ENCODE measurements around the gene PEX6. TPM values are rescaled to one million over a fixed set of nuclear protein-coding genes. Genes with fewer than 3 reads are reported as not detected.

PEX6 gene
- total RNA-seq, 1 donor from 2014 or later = 22.3 TPM

DNA sequence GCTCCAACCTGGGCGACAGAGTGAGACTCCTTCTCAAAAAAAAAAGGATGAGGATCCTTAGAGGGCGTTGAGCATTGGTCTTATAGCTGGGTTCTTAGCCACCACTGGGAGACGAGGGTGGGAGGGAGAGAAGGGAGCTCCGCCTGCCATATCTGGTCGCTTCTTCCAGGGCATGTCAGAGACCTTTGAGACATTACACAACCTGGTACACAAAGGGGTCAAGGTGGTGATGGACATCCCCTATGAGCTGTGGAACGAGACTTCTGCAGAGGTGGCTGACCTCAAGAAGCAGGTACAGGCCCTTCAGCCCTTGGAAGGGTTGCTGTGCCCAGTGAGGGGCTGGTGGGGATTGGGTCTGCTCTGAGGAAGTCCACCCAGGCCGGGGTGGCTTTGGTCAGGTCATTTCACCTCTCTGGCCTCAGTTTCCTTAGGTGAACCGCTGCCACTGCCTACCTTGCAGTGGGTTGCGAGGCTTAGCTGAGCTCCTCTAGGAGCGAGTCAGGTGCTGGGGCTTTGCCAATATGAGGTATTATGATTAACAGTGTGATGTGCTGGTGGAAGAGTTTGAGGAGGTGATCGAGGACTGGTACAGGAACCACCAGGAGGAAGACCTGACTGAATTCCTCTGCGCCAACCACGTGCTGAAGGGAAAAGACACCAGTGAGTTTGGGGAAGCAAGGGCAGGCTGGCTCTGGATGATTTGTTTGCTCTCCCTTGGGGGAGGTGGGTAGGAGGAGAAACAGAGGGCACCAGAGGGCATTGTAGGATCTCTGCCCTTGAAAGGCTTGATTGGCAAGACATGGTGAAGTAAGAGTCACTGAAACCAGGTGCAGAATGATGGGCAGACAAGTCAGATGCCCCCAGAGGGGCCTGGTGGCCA, 41.2 kb downstream of the PEX6 start:
- no peak for DNase-seq (ENCODE audit: extremely low read depth, low read depth, low spot score)

DNA sequence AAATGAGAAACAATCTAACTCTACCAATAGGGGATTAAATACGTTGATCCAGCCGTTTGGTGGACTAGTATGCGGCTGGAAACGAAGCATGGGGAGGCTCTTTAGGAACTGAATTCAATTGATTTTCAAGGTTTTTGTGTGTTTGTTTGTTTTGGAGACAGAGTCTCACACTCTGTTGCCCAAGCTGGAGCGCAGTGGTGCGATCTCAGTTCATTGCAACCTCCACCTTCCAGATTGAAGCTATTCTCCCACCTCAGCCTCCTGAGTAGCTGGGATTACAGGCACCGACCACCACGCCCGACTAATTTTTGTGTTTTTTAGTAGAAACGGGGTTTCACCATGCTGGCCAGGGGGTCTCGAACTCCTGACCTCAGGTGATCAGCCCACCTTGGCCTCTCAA, 42.6 kb downstream of the PEX6 start:
- DNase-seq (ENCODE audit: extremely low read depth, low read depth, low spot score) = no peak

DNA sequence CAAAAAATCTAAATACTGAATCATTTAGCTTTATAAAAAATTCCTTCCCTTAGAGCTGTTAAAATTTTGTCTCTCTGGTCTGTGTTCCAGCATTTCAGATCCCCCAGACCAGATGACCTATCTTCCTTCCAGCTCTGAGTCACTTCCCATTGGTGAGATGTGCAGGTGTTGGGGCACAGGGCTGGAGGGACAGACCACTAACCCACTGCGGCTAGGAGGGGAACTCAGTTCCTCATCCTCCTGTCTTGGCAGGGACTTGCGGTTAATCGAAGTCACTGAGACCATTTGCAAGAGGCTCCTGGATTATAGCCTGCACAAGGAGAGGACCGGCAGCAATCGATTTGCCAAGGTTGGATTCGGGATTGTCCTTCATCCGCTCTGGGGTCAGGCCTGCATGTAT, 43.7 kb downstream of the PEX6 start:
- DNase-seq (ENCODE audit: extremely low read depth, low read depth, low spot score) = no peak

DNA sequence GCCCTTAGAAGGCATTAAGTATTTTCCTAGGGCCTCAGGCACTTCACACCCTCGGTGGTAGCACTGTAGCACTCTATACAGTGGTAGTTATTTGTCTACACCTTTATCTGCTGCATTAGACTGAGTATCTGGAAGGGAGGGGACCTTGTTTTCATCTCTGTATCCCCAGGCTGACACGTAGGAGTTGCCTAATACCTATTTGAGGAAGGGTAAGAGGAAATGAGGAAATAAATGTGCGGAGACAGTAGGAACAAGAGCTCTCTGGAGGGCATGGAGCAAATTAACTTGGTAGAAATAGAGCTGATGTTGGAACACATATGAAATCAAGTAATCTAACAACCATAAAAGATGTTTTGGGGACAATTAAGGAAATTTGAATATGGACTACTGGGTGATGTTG, 45.8 kb downstream of the PEX6 start:
- no peak for DNase-seq (ENCODE audit: extremely low read depth, low read depth, low spot score)

DNA sequence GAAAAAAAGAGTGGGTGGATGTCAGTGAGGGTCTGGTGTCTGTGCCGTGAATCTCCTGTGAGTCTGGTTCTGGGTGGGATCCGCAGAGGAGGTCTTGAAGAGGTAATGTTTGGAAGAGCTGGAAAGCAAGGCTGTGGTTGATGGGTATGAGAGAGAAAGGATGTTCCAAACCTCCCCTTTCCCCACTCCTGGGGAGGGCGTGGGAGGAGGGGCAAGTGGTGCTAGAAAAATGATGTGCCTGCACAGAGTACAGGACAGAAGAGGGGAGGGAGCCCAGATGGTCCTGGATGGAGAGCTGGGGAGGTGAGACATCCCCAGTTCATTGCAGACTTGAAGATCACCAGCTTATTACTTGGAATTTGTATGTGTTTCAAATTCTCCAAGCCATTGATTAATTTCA, 46.6 kb downstream of the PEX6 start:
- no peak for DNase-seq (ENCODE audit: extremely low read depth, low read depth, low spot score)

DNA sequence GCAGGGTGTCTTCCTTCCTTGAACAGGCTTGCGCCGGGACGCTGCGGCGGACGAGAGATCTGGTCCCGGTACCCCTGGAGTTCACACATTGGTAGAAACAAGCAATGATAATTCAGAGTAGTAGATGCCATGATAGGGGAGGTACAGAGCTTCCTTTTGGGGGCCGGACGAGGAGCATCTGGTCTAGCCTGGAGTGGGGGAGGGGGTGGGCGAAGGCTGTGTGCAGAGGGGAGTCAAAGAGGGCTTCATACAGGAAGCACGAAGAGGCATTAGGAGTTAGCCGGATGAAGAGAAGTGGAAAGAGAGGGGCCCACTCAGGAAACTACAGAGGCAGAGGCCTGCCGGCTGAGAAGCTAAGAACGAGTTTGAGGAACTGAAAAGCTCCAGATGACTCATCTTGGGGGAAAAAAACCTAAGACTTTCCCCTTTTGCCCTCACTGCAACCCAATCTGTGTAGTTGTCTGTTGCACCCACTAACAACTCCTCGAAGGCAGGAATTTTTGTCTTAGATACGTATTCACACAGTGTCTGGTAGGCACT, 49.1 kb downstream of the PEX6 start:
- no peak for DNase-seq (ENCODE audit: extremely low read depth, low read depth, low spot score)

DNA sequence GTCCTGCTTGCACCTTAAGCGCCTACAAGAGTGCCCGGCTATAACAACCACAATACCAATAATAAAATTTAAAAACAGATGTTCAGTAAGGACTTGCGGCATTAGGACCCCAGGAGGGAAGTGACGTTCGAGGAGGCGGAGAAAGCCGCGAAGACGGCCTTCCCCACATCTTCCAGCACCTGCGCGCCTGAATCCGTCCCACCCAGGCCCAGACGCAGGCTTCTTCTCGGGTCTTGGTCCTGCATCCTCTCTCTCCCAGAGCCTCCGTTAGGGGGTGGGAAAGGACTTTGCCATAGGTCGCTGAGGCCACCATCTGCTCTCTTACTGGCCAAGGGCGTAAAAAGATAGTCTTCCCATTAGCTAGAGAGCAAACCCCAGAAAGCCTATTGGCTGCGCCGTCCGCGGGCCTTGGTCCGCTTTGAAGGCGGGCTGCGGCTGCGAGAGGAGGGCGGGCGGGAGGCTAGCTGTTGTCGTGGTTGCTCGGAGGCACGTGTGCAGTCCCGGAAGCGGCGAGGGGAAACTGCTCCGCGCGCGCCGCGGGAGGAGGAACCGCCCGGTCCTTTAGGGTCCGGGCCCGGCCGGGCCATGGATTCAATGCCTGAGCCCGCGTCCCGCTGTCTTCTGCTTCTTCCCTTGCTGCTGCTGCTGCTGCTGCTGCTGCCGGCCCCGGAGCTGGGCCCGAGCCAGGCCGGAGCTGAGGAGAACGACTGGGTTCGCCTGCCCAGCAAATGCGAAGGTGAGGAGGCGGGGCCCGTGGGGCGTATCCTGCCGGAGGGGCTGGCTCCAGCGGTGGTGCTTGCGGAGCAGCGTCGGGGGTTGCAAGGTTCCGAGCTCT, 49.8 kb downstream of the PEX6 start, which contains the start of gene CNPY3:
TSS of gene CNPY3 (plus strand) at position 495 of the 835 bp plus-strand sequence. CDS start at position 586, 91 bp downstream.
- peak; percentile 91 for DNase-seq (ENCODE audit: extremely low read depth, low read depth, low spot score)

DNA sequence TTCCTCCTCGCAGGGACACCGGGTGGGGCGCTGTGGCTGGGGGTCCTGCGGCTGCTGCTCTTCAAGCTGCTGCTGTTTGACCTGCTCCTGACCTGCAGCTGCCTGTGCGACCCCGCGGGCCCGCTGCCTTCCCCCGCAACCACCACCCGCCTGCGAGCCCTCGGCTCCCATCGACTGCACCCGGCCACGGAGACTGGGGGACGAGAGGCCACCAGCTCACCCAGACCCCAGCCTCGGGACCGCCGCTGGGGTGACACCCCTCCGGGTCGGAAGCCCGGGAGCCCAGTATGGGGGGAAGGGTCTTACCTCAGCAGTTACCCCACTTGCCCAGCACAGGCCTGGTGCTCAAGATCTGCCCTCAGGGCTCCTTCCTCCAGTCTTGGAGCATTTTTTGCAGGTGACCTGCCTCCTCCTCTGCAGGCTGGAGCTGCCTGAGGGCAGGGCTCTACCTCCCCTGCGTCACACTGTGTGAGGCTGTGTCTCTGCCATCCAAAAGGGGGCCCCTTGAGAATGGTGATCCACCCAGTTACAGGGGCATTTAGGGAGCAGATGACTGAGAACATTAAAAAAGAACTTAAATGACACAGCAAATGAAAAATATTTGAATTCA, 53.6 kb downstream of the PEX6 start:
- DNase-seq (ENCODE audit: extremely low read depth, low read depth, low spot score) = no peak

DNA sequence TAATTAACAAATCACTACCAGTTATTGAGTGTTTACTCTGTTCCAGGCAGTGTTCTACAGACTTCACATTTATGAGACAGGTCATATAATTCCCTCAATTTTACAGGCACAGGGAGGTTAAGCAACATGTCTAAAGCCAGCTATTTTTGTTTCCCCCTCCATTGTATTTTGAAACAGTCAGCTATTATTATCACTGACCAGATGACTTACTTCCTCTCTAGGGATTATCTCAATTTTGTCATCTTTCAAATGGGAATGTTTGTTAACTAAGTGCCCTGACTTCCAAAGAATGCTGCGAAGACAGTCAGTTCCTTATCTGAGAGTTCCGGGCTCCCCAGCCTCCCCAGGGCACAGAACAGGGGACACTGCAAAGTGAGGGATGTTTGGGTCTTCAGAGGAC, 55.3 kb downstream of the PEX6 start:
- no peak for DNase-seq (ENCODE audit: extremely low read depth, low read depth, low spot score)

DNA sequence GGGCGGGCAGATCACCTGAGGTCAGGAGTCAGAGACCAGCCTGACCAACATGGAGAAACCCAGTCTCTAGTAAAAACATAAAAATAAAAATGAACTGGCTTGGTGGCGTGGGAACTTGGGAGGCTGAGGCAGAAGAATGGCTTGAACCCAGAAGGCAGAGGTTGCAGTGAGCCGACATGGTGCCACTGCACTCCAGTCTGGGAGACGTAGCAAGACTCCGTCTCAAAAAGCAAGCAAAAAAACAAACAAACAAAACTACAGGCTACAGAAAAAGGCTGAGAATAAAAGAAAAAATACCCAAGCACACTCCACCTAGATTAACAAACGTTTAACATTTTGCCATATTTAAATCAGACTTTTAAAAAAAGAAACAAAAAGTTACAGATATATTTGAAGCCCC, 57.2 kb downstream of the PEX6 start:
- DNase-seq (ENCODE audit: extremely low read depth, low read depth, low spot score) = no peak

DNA sequence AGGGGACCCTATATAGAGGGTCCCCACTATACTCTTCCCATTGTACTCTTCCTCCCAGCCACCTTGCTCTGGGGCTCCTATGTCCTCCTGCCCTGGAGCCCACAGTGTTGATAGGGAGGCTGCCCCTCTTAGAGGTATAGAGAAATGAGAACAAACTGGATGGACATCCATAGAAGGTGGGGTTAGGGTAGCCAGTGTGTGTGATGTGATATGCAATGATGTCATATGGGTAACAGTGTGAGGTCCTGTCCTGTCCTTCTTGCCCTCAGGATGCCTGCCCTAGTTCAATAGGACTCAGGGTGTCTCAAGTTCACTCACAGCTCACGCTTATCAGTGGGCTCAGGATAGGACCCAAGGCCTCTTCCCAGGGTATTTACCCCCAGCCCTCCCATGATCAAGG, 62.7 kb downstream of the PEX6 start:
- no peak for DNase-seq (ENCODE audit: extremely low read depth, low read depth, low spot score)

DNA sequence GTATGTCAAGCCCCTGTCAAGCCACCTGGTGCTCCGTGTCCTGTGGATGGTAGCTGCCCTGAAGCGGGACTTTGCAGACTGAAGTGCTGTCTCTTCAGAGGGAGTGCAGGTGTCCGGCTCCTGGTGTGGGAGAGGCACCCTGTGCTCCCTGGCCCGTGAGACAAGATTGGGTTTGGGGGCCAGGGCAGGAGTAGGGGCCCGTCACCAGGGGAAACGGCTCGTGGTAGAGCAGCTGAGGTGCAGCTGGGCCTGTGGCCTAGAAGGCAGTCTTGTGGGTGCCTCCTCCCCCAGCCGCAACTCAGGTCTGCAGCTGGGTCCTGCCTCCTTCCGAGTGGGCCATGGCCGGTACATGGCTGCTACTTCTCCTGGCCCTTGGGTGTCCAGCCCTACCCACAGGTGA, 63.2 kb downstream of the PEX6 start, which contains the start of gene PTCRA:
TSS of gene PTCRA (plus strand) at position 322 of the 400 bp plus-strand sequence. CDS start at position 339, 17 bp downstream.
- DNase-seq (ENCODE audit: extremely low read depth, low read depth, low spot score) = no peak

DNA sequence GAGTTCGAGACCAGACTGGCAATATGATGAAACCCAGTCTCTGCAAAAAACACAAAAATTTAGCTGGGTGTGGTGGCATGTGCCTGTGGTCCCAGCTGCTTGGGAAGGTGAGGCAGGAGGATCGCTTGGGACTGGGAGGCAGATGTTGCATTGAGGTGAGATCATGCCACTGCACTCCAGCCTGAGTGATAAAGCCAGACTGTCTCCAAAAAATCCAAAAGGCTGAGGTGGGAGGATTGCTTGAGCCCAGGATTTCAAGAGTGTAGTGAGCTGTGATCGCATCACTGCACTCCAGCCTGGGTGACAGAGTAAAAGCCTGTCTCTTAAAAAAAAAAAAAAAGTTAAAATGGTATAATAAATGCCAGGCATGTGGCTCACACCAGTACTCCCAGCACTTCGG, 64.4 kb downstream of the PEX6 start:
- DNase-seq (ENCODE audit: extremely low read depth, low read depth, low spot score) = no peak

Other genes with a start within 250 kb of the PEX6 start
- 33.2 and 36.2 TPM in 2 replicates for gene TBCC, start 233.1 kb downstream of the PEX6 start, total RNA-seq
- 5.5 and 6.2 TPM in 2 replicates for gene BICRAL, start 197.1 kb downstream of the PEX6 start, total RNA-seq
- 93.3 and 108 TPM in 2 replicates for gene RPL7L1, start 99.6 kb downstream of the PEX6 start, total RNA-seq
- not detected in 2 replicates for gene PTCRA, start 63.1 kb downstream of the PEX6 start, total RNA-seq
- 52.2 and 58.1 TPM in 2 replicates for gene CNPY3, start 49.7 kb downstream of the PEX6 start, total RNA-seq
- not detected in 2 replicates for gene GNMT, start 18.4 kb downstream of the PEX6 start, total RNA-seq
- 56.4 and 60.8 TPM in 2 replicates for gene PPP2R5D, start 5.4 kb upstream of the PEX6 start, total RNA-seq
- gene MEA1, start 34.8 kb upstream of the PEX6 start, total RNA-seq = 50.8 and 53.2 TPM in 2 replicates
- gene KLHDC3, start 35.1 kb upstream of the PEX6 start, total RNA-seq = 88.4 and 88.6 TPM in 2 replicates
- 83.9 and 99.2 TPM in 2 replicates for gene RRP36, start 42.4 kb upstream of the PEX6 start, total RNA-seq
- 26.6 and 31.9 TPM in 2 replicates for gene CUL7, start 74.7 kb upstream of the PEX6 start, total RNA-seq
- gene MRPL2, start 80.3 kb upstream of the PEX6 start, total RNA-seq = 18.2 and 29.3 TPM in 2 replicates
- 18.0 and 22.2 TPM in 2 replicates for gene KLC4, start 80.5 kb upstream of the PEX6 start, total RNA-seq
- gene PTK7, start 97.1 kb upstream of the PEX6 start, total RNA-seq = 53.8 and 73.6 TPM in 2 replicates
- gene SRF, start 192.1 kb upstream of the PEX6 start, total RNA-seq = 30.1 and 31.4 TPM in 2 replicates
- 42.1 and 49.7 TPM in 2 replicates for gene CUL9, start 203.0 kb upstream of the PEX6 start, total RNA-seq